ENCODE results near the gene TFEB.

- TF ChIP-seq CTCF (IDR thresholded peaks at IDR 0.05; ENCODE audit: low read depth, low read length, poor library complexity, severe bottlenecking) (no peak), EZH2phosphoT487 (IDR thresholded peaks at IDR 0.05; ENCODE audit: borderline replicate concordance, low read length) (no peak)
Observed at GRCh38 chr6:41717392-41717736, 18.0 kb downstream of the TFEB start.

All from DOHH2 (cell line).